HCT116 (cell line): Measurements from ENCODE around the gene CIITA. TPM values are rescaled to one million over a fixed set of nuclear protein-coding genes. Genes with fewer than 3 reads are reported as not detected.

Experiments used
- ATAC-seq: fragments of 200-7000 bp; cut with Tn5 transposase; 2 replicates; pipeline ENCODE4 v1.9.1; 2020; ENCODE audit warnings: mild to moderate bottlenecking, moderate library complexity
- BruUV-seq: library from RNA; stranded (reverse); fragments of 400-500 nt; replicated peaks from 2 replicates; lab custom pipeline; 2021; lab: Mats Ljungman, UMichigan
- CTCF ChIA-PET: fragments of 300-600 bp; sonication (Branson Sonifier 250); formaldehyde crosslinking; loops from one replicate; lab custom pipeline; 2021; ENCODE audit warnings: antibody characterized with exemption; lab: Charles Lee
- POLR2A ChIA-PET: fragments of 300-600, 350-600 bp; sonication (Branson Sonifier 250); formaldehyde crosslinking; loops from one replicate; lab custom pipeline; 2021; ENCODE audit warnings: antibody characterized with exemption; lab: Charles Lee
- RAD21 ChIA-PET, 2 experiments: fragments of 300-600 bp; sonication (Branson Sonifier 250); formaldehyde crosslinking; loops; one replicate each; lab custom pipeline; 2023; ENCODE audit warnings: low total read pairs in 2 of 2; ENCODE audit not compliant: uncharacterized antibody in 2 of 2, unreplicated experiment in 2 of 2, low non-redundant PET in 1 of 2; lab: Charles Lee
- DNase-seq: peaks from one replicate; pipeline ENCODE4 v3.0.0-alpha.2; 2010; ENCODE audit warnings: low read depth, low spot score
- H2AFZ ChIP-seq: fragments of 200-600 bp; shearing (Covaris generic), sonication (generic); 2 replicates; pipeline ENCODE4 v1.6.1; 2017; ENCODE audit warnings: low read depth, mixed run types, mixed read lengths, antibody characterized with exemption, low read length; ENCODE audit not compliant: poor library complexity, severe bottlenecking
- H3K27ac ChIP-seq: 2 replicates; pipeline ENCODE4 v1.5.1; 2012; ENCODE audit warnings: low read depth, low read length
- H3K27me3 ChIP-seq: fragments of 200-600 bp; sonication (generic); 2 replicates; pipeline ENCODE4 v1.6.1; 2016; ENCODE audit warnings: mixed run types, low read length, mixed read lengths; ENCODE audit not compliant: insufficient read depth
- H3K36me3 ChIP-seq, 2 experiments: fragments of 200-500 bp in 1 of 2; fragments of 200-600 bp in 1 of 2; sonication (Bioruptor generic) in 1 of 2; sonication (generic) in 1 of 2; 2 replicates each; pipeline versions ENCODE4 v1.5.1 to v1.6.1; 2014 to 2016; ENCODE audit warnings: low read length in 2 of 2, inconsistent platforms in 1 of 2, mixed read lengths in 1 of 2, mixed run types in 1 of 2; ENCODE audit not compliant: insufficient read depth in 2 of 2, control insufficient read depth in 1 of 2
- H3K4me1 ChIP-seq, 2 experiments: fragments of 200-600 bp in 1 of 2; sonication (generic) in 1 of 2; 2 replicates each; pipeline versions ENCODE4 v1.5.1 to v1.6.1; 2012 to 2017; ENCODE audit warnings: low read length in 2 of 2, inconsistent platforms in 1 of 2, mild to moderate bottlenecking in 1 of 2, mixed read lengths in 1 of 2, mixed run types in 1 of 2, moderate library complexity in 1 of 2; ENCODE audit not compliant: insufficient read depth in 2 of 2, control insufficient read depth in 1 of 2
- H3K4me2 ChIP-seq: fragments of 200-600 bp; sonication (generic); 2 replicates; pipeline ENCODE4 v1.6.1; 2017; ENCODE audit warnings: mixed run types, low read length, mixed read lengths
- H3K4me3 ChIP-seq, 2 experiments: fragments of 200-600 bp in 1 of 2; sonication (generic) in 1 of 2; replicated peaks in 1 of 2; 2 replicates each; pipeline ENCODE4 v1.5.1; 2011 to 2016; ENCODE audit warnings: low read length in 2 of 2, control low read depth in 1 of 2, low read depth in 1 of 2, mild to moderate bottlenecking in 1 of 2, mixed read lengths in 1 of 2, mixed run types in 1 of 2
- H3K79me2 ChIP-seq: fragments of 200-600 bp; sonication (generic); 2 replicates; pipeline ENCODE4 v1.6.1; 2017; ENCODE audit warnings: mild to moderate bottlenecking, mixed run types, low read length, moderate library complexity, mixed read lengths; ENCODE audit not compliant: insufficient read depth
- H3K9ac ChIP-seq: fragments of 200-600 bp; sonication (generic); 2 replicates; pipeline ENCODE4 v1.6.1; 2016; ENCODE audit warnings: low read length, mixed read lengths
- H3K9me2 ChIP-seq: fragments of 200-600 bp; sonication (generic), shearing (Covaris generic); 2 replicates; pipeline ENCODE4 v1.6.1; 2017; ENCODE audit warnings: mixed run types, mild to moderate bottlenecking, moderate library complexity; ENCODE audit not compliant: insufficient read depth
- H3K9me3 ChIP-seq, 2 experiments: fragments of 200-500 bp in 1 of 2; fragments of 200-600 bp in 1 of 2; sonication (Bioruptor generic) in 1 of 2; sonication (generic) in 1 of 2; 2 replicates each; pipeline ENCODE4 v1.6.1; 2014 to 2017; ENCODE audit warnings: low read length in 2 of 2, mixed read lengths in 2 of 2, inconsistent platforms in 1 of 2, low read depth in 1 of 2, mild to moderate bottlenecking in 1 of 2, mixed run types in 1 of 2, moderate library complexity in 1 of 2; ENCODE audit not compliant: control insufficient read depth in 1 of 2, insufficient read depth in 1 of 2
- H4K20me1 ChIP-seq: fragments of 200-600 bp; sonication (generic), shearing (Covaris generic); 2 replicates; pipeline ENCODE4 v1.6.1; 2017; ENCODE audit warnings: mixed run types, mild to moderate bottlenecking, moderate library complexity; ENCODE audit not compliant: insufficient read depth
- ATF3 ChIP-seq: IDR thresholded peaks from 2 replicates; pipeline ENCODE4 v1.6.1; 2012
- CEBPB ChIP-seq: IDR thresholded peaks from 2 replicates; pipeline ENCODE4 v1.6.1; 2012; ENCODE audit warnings: low read depth
- CTCF ChIP-seq, 3 experiments: fragments of 200-600 bp in 1 of 3; sonication (generic) in 1 of 3; IDR thresholded peaks in 2 of 3; conservative IDR thresholded peaks in 1 of 3; 2 replicates each; pipeline ENCODE4 v1.5.1; 2012 to 2017; ENCODE audit warnings: low read depth in 2 of 3, low read length in 2 of 3, antibody characterized with exemption in 1 of 3, borderline replicate concordance in 1 of 3, control low read depth in 1 of 3, mild to moderate bottlenecking in 1 of 3, mixed read lengths in 1 of 3, mixed run types in 1 of 3, moderate library complexity in 1 of 3; ENCODE audit not compliant: insufficient read depth in 1 of 3
- ELF1 ChIP-seq: IDR thresholded peaks from 2 replicates; pipeline ENCODE4 v1.6.1; 2012; ENCODE audit warnings: low read depth, borderline replicate concordance
- EZH2phosphoT487 ChIP-seq: fragments of 200-600 bp; IDR thresholded peaks from 2 replicates; pipeline ENCODE4 v1.6.1; 2018; ENCODE audit warnings: antibody characterized with exemption, borderline replicate concordance
- FOSL1 ChIP-seq: IDR thresholded peaks from 2 replicates; pipeline ENCODE4 v1.6.1; 2012; ENCODE audit warnings: low read depth
- POLR2A ChIP-seq: IDR thresholded peaks from 2 replicates; pipeline ENCODE4 v1.7.0; 2011; ENCODE audit warnings: borderline replicate concordance; ENCODE audit not compliant: insufficient read depth, insufficient read length; ENCODE audit errors: extremely low read depth
- RAD21 ChIP-seq: IDR thresholded peaks from 2 replicates; pipeline ENCODE4 v1.6.1; 2012; ENCODE audit warnings: low read depth, mild to moderate bottlenecking
- REST ChIP-seq: IDR thresholded peaks from 2 replicates; pipeline ENCODE4 v1.6.1; 2012; ENCODE audit warnings: low read depth
- SIN3A ChIP-seq: IDR thresholded peaks from 2 replicates; pipeline ENCODE4 v1.6.1; 2012; ENCODE audit warnings: low read depth
- SRF ChIP-seq: IDR thresholded peaks from 2 replicates; pipeline ENCODE4 v1.6.1; 2012; ENCODE audit warnings: low read depth
- TCF7L2 ChIP-seq: IDR thresholded peaks from 2 replicates; pipeline ENCODE4 v1.7.0; 2011; ENCODE audit warnings: borderline replicate concordance, inconsistent platforms; ENCODE audit not compliant: insufficient read depth, insufficient read length; ENCODE audit errors: extremely low read depth
- YY1 ChIP-seq: IDR thresholded peaks from 2 replicates; pipeline ENCODE4 v1.6.1; 2011; ENCODE audit warnings: low read length, low read depth, moderate library complexity, mild to moderate bottlenecking; ENCODE audit not compliant: insufficient replicate concordance; ENCODE audit errors: extremely low read depth
- ZFX ChIP-seq: fragments of 450-650 bp; IDR thresholded peaks from 2 replicates; pipeline ENCODE4 v1.6.1; 2017
- ZNF274 ChIP-seq: fragments of 200-500 bp; sonication (Bioruptor generic); IDR thresholded peaks from 2 replicates; pipeline ENCODE4 v1.6.1; 2014; ENCODE audit warnings: mild to moderate bottlenecking, low read depth, low read length, inconsistent platforms
- intact Hi-C: fragments of 100-400 bp; cut with micrococcal nuclease; formaldehyde crosslinking; loops from 2 replicates; pipeline ENCODE4 v1.10.0; 2022
- total RNA-seq: library from RNA; stranded (reverse); gene quantifications from one replicate; pipeline ENCODE4 v1.2.1, GENCODE V29; 2021; ENCODE audit not compliant: unreplicated experiment

CIITA gene
- total RNA-seq, 1 experiment from 2014 or later, result 0.25 TPM

GRCh38 chr16:10919003-10919351, 42.0 kb downstream of the CIITA start:
- no peaks in the 10 kb centered on the region for H3K27me3 ChIP-seq
- no peak for DNase-seq
- H3K36me3 ChIP-seq, result no peaks in the 10 kb centered on the region
- no peak overlapping the region for H2AFZ ChIP-seq
- no TSS peak for BruUV-seq
- H3K79me2 ChIP-seq, result no peaks in the 10 kb centered on the region
- H3K4me3 ChIP-seq, result no peak overlapping the region
- intact Hi-C loops, result loop anchor here (2.0 to 10.0 kb wide), 5 partner anchors 114 to 662 kb away; partner anchors contain the start of gene EMP2
- no peak for ATAC-seq
- ChIA-PET RAD21 (interaction anchor here (0.6 to 1.3 kb wide), 4 partner anchors 175 to 404 kb away, joined by 3 to 4 read pairs (median 4); no protein-coding TSS in a partner anchor), POLR2A (interaction anchor here (1.6 kb wide), 1 partner anchor 175 kb away, joined by 4 read pairs; the partner anchor contains the start of gene NUBP1), CTCF (interaction anchor here (0.6 to 2.4 kb wide), 16 partner anchors 9 to 1602 kb away, joined by 3 to 21 read pairs (median 5); partner anchors contain the start of genes EMP2 and NUBP1)
- H3K4me1 ChIP-seq, result peaks cover 7 to 34% of the 10 kb centered on the region in 2 experiments; a peak in 3 of 4 replicates
- H3K27ac ChIP-seq, result no peak overlapping the region
- H3K9me2 ChIP-seq, result no peaks in the 10 kb centered on the region
- TF ChIP-seq YY1 (no peak), POLR2A (no peak), ZFX (no peak), FOSL1 (no peak), TCF7L2 (no peak), SRF (no peak), SIN3A (no peak), CTCF (IDR thresholded peaks at IDR 0.05 in 2 of 3, conservative IDR thresholded peaks at IDR 0.05 in 1 of 3; ENCODE audit: borderline replicate concordance in 1 of 3, insufficient read depth in 1 of 3, low read depth in 2 of 3, low read length in 2 of 3) (no peak), ZNF274 (no peak), CEBPB (no peak), EZH2phosphoT487 (no peak), ELF1 (no peak), RAD21 (no peak), ATF3 (no peak), REST (no peak)
- H3K9ac ChIP-seq, result no peak overlapping the region
- H4K20me1 ChIP-seq, result no peaks in the 10 kb centered on the region
- H3K9me3 ChIP-seq, result no peaks in the 10 kb centered on the region
- peak overlapping the region; percentile 67; the same call in 1 of the 2 replicates for H3K4me2 ChIP-seq
